DMS153 treated with DMSO at 0.1 percent for 48 hours (cell line): ENCODE results near the gene FBXO47.
A peak's percentile ranks its signal among the peaks of the same experiment; 100 is the strongest.

Experiments
- DNase-seq: peaks from one replicate; lab custom pipeline; 2025; ENCODE audit not compliant: unreplicated experiment; lab: John Stamatoyannopoulos, UW

Gene FBXO47

GRCh38 chr17:38967290-38967738 is at the start of gene FBXO47:
Gene FBXO47 (minus strand): TSS chr17:38967403. CDS start chr17:38963025, 4,378 bp downstream.
- DNase-seq: no peak

- no peak for DNase-seq
These were observed 49.3 kb upstream of the FBXO47 start for GRCh38 chr17:39016193-39017153.

GRCh38 chr17:39015546-39015935 is 48.3 kb upstream of the FBXO47 start:
- DNase-seq: no peak

GRCh38 chr17:39014795-39015545 is 47.8 kb upstream of the FBXO47 start:
- no peak for DNase-seq

- no peak for DNase-seq
These were observed 47.0 kb upstream of the FBXO47 start for GRCh38 chr17:39014044-39014794.

- no peak for DNase-seq
These were observed 45.5 kb upstream of the FBXO47 start for GRCh38 chr17:39012725-39013124.

- no peak for DNase-seq
These were observed 44.8 kb upstream of the FBXO47 start for GRCh38 chr17:39011907-39012468.

- DNase-seq: no peak
These were observed 42.4 kb upstream of the FBXO47 start for GRCh38 chr17:39009581-39010001.

GRCh38 chr17:39008633-39009032 is 41.4 kb upstream of the FBXO47 start:
- no peak for DNase-seq

GRCh38 chr17:39002991-39003715 is 36.0 kb upstream of the FBXO47 start:
- DNase-seq: no peak

- no peak for DNase-seq
These were observed 34.8 kb upstream of the FBXO47 start for GRCh38 chr17:39001703-39002637.

- no peak for DNase-seq
These were observed 32.9 kb upstream of the FBXO47 start for GRCh38 chr17:39000021-39000601.

- DNase-seq: no peak
These were observed 29.6 kb upstream of the FBXO47 start for GRCh38 chr17:38996660-38997337.

- DNase-seq: no peak
These were observed 26.8 kb upstream of the FBXO47 start for GRCh38 chr17:38994026-38994425.

- no peak for DNase-seq
These were observed 17.5 kb upstream of the FBXO47 start for GRCh38 chr17:38984666-38985065.

- DNase-seq: peak; percentile 46
These were observed 15.9 kb upstream of the FBXO47 start for GRCh38 chr17:38982858-38983746.

GRCh38 chr17:38981636-38982035 is 14.4 kb upstream of the FBXO47 start:
- DNase-seq: no peak
